Fibroblast of skin of right biceps (primary cell): ENCODE results near the gene COPS2.
"Not testable (repeated sequence)": the region's sequence is repeated elsewhere in the genome, so short reads cannot be mapped to it uniquely, and the experiment has no call there.

Source experiments
- DNase-seq: peaks from one replicate; pipeline ENCODE4 v3.0.0-alpha.2; 2013

COPS2 gene

DNA sequence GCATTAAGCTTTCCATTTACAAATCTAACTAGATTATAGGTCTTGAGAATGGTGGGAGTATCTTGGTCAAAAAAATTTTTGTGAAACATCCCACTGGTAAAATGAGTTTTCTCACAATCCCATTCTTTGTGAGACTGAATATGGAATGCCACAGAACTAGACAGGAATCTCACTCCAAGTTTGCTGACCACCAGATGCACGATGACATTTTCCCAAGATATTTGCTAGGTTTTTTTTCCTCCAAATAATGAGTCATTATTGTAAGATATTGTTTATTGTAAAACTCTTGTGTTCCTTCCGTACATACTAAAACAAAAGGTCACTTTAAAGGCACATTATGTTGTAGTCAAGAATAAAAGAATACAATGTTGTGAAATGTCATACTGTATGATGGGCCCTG is 53.9 kb downstream of the COPS2 start:
- DNase-seq = peak; percentile 46

DNA sequence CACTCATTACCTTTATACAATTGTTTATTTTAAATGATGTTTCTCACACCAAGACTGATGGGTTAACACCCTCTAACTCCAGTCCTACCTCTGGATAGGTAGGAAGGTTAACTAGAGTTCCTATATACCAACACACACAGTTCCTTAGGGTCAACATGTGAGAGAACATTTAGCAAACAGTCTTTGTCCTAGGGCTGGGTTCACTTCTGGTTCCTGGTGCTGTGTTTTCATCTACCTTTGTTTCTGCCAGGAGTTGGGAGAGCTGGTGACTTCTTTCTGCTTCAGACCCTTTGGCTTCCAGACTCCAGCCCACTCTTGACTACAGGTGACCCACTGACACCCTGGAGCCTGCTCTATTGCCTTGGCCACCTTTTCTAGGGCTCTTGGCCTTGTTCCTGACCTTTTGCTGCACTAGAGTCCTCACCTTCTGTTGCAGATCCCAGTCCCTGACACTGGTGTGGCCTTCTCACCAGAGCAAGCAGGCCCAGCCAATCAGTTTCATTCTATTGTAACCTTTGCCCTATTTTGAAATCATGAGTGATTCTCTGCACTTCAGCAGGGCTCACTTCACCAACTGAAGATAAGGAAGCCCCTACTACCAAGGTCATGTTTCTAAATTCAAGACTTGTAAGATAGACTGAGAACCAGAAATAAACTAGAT is 59.2 kb downstream of the COPS2 start:
- DNase-seq = no peak

DNA sequence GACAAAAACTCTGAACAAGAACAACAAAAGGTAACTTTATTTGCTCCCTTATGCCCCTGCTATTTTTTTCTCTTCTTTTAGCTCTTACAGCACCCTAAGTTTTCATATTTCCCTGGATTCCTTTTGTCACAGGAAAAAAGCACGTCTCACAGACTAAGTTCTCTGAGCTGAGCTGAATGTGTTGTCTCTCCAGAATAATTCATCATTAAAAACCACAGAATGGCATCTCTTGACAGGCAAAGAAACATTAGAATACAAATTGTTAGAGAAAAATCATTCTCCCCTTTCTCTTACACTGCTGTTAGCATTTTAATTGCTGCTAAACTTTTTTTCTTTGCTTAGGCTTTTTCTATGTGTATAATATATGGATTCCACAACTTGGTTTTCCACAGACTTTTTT is 60.5 kb downstream of the COPS2 start:
- peak; percentile 7 for DNase-seq

DNA sequence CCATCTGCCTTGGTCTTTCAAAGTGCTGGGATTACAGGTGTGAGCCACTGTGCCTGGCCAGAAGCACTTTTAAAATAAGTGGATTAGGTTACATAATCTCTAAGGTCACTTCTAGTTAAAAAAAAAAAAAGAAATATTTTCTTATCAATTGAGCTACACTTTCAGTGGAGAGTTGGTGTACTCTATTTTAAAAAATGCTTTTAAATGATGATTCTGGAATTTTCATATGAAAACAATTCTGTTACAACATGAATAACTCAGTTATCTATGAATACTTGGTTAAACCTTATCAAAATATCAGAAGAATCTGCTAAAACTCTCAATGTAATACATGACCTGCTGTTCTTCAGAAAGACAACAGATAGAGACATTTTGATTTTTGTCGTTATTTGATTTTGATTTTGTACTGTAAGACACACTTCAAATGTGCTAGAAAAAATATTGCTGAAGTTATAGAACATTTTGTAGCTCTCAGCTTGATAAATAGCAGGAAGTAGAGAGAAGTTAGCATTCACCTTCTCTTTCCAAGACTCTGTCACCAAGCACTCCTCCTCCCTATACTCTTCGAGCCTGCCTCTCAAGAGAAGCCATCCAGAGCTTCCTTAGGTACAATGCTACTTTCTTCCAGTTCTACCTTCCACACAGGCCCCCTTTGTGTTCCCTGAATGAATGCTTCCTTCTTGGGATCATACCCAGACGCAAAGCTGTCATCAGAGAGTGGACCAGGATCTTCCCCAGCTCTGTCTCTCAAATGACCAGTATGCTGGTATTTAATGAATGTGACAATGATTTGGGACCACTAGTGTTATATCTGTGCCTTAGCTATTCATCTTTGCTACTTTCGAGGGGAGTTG is 61.9 kb downstream of the COPS2 start:
- DNase-seq = no peak

DNA sequence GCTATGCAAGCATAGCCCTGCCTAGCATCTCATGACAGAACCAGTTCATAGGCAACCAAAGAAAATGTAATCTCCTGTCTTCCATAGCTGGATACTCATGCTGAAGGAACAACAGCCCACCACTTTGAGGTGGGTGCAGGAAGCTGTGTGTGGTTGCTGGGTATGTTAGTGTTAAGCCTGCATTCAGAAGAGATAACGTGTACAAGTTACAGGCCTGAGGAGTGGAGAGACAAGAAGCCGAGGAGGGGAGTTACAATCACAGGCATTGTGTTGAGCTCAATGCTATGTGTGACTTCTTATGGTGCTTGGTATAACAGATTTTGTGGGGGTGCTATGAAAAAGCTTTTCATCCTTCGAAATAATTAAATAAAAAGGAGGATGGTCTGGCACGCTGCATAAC is 66.4 kb downstream of the COPS2 start:
- DNase-seq = no peak

DNA sequence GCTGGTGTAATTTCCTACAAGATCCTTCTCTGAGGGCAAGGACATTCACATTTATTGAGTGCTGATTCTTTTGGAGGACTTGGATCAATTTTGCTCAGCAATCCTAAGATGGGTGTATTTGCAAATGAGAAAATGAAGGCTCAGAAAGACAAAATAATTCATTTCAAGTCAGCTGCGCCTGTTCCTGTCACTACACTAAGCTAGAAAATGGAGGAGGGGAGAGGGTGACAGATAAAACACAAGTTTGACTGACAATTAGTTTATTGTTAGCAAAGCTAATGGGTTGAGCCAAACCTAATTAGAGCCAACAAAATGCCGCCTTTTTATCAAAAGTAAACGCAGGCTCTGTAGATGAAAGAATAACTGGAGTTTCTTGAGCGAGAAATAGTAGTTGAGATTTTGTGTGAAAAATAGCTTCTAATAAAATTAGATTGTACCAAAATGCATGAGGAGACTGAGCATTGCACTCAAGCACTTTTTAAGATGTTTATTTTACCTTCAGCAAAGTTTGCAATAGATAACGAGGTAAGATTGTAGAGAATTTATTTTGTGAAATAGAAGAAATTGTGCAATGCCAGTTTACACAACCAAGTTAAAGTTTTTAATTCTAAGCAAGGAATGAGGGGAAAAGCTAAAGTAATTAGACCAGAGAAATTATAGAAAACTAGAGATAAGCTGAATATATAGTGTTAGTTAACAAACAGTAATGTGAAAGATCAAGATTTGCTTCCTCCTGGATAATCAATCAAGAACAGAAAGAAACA is 69.5 kb downstream of the COPS2 start:
- no peak for DNase-seq

DNA sequence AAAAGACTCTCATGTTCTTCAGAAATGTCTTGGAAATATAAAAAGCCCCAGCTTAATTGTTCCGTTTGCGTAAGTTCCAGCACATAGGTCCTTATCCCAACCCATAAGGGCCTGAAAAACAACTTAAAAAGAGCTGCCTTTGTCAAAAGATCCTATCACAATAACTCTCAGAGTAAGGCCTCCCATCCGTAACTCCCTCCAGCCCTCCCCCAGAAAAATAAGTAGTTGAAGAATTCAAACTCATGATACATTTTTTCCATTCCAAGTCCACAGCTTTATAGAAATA is 71.2 kb downstream of the COPS2 start:
- DNase-seq = no peak

DNA sequence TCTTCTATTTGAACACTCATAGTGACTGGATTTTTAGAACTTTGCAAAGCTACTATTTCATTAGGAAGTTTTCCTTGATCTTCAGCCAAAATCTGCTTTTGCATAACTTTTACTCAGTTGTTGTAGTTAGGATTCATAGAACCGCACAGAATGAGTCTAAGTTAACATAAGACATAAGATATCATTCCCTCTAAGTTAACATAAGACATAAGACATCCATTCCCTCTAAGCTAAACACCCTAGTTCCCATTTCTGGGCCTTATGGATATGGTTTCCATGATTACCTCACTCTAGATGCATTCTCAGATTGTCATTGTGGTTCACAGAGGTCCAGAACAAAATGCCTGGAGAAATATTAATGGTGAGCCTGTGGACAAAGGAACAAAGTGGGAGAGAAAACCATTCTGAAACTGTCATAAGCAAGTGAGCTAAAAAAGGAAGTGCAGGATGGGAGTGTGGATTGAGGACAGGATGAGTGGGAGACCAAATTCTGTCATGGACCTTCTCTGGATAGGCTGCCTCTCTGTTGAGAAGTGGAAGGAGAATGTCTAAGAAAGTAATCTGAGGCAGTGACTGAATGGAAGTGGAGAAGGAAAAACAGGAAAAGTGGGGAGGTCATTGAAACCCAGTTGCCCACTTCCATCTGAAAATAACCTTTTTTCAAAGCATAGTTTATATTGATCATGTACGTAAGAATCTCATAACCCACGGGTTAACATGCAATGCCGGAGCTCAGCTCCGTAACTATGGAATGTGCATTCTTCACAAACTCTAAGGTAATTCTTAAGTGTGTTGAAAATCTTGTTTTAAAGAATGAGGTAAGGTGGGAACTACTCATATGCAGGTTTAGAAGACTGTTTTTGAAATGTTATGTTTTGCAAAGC is 71.8 kb downstream of the COPS2 start:
- peak; percentile 79 for DNase-seq

DNA sequence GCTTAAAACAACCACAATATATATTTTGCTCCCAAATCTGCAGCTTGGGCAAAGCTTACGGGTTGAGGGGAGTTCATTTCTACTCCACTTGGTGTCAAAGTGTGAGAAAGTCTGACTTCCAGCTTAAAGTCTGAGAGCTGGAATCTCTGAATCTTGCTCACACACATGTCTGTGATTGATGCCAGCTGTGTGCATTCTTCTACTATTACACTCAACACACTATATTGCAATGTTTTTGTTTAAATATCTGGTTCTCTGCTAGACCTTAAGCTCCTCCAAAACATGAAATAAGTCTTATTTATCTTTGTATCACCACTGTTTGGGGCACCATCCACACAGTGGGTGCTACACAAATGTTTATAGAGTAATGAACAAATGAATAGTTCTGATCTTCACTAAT is 72.4 kb downstream of the COPS2 start:
- peak; percentile 83 for DNase-seq

DNA sequence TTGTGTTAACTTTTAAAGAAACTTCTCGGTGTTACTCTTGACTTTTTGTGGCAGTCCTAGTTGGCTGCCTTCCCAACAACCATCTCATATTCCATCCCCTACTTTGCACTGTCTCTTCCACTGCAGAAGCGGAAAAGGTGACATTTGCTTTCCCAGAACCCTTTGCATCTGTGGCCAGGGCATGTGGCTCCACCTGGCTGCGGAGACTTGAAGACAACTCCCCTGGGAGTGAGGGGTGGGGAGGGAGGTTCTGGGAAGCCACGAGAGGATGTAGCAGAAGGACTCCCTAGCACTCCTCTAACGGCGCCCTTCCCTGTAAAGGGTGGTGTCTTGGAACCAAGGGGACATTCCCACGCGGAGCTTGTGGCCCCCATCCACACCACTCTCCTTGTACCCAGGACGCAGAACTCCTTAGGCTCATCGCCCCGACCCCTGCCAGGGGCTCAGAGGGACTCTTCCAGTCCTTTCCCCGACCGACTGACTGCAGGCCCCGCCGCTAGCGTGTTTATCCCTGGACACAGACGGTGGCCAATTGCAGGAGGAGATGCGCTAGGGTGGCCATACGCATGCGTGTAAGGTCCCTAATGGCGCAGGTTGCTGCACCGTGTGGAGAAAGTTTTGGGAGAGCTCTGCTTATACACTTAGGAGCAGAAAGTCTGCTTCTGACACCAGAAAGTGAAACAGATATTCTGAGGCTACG is 75.9 kb downstream of the COPS2 start:
- DNase-seq = no peak

DNA sequence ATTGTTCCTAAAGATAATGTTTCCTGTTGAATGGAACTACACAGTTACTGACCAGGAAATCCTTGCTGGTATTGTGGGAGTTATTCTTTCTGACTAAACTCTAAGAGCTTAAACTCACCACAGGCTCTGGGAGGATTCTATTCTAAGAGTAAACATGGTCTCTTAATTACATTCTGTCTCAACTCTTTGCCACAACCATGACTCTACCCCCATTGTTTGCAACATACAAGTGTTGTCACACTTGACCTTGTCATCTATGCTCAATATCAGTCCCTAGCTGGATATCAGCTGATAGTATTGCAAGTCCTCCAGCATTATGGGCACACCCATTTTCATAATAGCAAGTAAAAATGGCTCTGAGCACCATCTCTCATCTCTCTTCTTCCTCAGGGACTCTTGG is 79.5 kb downstream of the COPS2 start:
- no peak for DNase-seq

DNA sequence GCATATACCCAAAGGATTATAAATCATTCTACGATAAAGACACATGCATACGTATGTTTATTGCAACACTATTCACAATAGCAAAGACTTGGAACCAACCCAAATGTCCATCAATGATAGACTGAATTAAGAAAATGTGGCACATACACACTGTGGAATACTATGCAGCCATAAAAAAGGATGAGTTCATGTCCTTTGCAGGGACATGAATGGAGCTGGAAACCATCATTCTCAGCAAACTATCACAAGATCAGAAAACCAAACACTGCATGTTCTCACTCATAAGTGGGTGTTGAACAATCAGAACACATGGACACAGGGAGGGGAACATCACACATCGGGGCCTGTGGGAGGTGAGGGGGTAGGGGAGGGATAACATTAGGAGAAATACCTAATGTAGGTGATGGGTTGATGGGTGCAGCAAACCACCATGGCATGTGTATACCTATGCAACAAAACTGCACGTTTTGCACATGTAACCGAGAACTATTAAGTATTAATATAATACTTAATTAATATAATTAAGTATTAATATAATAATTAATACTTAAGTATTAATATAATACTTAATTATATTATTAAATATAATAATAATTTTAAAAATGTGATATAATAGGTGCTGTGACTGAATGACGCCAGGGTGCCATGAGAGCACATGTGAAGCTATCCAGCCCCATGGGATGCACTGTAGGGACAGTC is 80.7 kb downstream of the COPS2 start:
- DNase-seq = not testable (repeated sequence)
